Islet precursor cell (in vitro differentiated cells): Measurements from ENCODE around the gene ALOX5.
"Not testable (repeated sequence)": the region's sequence is repeated elsewhere in the genome, so short reads cannot be mapped to it uniquely, and the experiment has no call there.

ENCODE experiments used
- DNase-seq: peaks from one replicate; pipeline ENCODE4 v3.0.0-alpha.2; 2018

ALOX5 gene

GRCh38 chr10:45407542-45407941 is 33.5 kb downstream of the ALOX5 start:
- no peak for DNase-seq

GRCh38 chr10:45408421-45409319 is 34.7 kb downstream of the ALOX5 start:
- no peak for DNase-seq

DNA sequence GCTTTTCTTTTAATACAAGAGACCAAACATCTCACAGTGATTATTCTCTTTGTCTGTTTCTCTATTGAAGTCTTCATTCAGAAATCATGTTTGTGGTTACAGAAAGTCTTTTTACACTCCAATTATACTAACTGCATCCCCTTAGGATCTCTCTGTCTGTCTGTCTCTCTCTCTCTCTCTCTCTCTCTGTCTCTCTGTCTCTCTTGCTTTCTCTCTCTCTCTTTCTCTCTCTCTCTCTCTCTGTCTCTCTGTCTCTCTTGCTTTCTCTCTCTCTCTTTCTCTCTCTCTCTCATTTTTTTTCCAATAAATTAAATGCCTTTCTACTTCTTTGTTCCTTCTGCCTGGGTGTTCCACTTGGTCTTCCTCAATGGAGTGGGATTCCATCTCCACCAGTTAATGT is 35.3 kb downstream of the ALOX5 start:
- DNase-seq = not testable (repeated sequence)

- no peak for DNase-seq
These were observed 35.8 kb downstream of the ALOX5 start for GRCh38 chr10:45409782-45410181.

DNA sequence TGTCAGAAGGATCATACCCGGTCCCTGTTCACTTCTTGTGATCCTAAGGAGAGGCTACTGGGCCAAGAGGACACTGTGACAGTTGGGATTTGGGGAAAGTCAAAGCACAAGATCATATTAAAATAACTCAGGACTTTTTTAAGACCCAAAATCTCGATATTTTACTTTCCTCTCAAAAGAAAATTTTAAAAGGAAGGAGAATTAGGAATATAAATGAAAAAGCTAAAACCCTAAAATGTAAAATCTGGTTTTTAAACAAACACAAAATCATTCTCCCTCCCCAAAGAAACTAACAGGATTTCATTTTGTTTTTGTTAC is 36.4 kb downstream of the ALOX5 start:
- no peak for DNase-seq

- DNase-seq = no peak
These were observed 37.0 kb downstream of the ALOX5 start for GRCh38 chr10:45410807-45411606.

DNA sequence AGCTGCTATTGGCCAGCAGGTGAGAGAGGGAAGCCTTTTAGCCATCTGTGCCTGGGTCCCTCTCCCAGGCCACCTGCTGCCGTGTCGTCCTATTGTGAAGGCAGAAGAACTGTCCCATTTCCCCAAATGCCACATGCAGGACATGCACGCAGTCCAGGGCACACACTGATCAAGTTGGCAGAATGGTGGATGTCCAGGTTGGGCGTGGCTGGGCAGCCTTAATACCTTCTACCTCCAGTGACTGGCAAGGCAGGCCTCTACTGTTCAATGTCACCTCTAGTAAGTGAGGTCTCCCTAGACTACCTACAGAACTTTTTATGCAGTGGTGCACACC is 37.6 kb downstream of the ALOX5 start:
- no peak for DNase-seq

- not testable (repeated sequence) for DNase-seq
These were observed 41.0 kb downstream of the ALOX5 start for GRCh38 chr10:45415062-45415461.

DNA sequence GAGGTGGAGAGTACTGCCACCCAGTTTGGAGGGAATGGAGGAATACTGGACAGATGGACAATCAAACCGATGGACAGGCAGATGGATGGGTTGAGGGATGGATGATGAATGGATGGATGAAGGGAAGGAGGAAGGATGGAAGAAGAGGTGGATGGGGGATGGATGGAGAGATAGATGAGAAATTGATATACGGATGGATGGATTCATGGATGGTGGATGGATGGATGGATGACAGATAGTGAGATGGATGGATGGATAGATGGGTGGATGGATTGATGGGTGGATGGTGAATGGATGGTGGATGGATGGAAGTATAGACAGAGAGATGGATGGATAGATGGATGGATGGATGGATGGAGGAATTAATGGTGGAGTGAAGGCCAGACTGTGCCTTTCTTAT is 42.6 kb downstream of the ALOX5 start:
- no peak for DNase-seq

GRCh38 chr10:45417746-45418145 is 43.7 kb downstream of the ALOX5 start:
- no peak for DNase-seq

- no peak for DNase-seq
These were observed 44.4 kb downstream of the ALOX5 start for GRCh38 chr10:45418417-45418848.

DNA sequence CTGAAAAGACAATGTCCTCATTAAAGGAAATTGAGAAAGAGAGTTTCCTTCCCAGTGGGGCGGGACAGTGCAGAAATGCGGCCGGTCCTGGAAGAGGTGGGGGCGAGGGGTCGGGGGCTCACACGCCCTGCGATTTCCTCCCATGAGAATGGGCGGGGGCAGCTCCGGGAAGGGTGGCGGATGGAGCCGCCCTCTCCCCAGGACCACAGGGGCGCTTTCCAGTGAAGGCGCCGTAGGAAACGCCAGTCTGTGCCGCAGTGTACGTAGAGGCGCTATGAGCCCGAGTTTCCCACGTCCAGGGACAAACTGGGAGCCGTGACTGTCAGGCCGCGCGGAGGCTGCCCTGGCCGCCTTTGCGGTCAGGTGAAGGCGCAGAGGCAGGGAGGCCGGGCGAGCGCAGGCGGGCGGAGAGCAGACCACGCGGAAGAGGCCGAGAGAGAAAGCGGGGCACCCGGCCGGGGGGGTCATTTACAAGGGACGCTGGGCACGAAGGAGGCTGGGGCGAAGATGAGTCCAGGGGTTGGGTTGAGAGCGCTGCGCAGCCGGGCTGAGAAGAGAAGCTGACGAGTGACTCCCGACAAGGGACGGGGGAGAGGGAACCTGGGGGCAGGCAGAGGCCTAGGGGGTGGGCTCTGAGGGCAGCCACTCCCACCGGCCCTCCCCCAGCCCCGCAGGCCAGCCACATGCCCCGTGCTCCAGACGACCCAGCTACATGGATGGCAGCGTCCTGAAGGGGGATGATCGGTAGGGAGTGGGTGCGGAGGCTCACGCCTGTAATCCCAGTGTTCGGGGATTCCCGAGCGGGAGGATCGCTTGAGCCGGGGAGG is 45.0 kb downstream of the ALOX5 start:
- DNase-seq = peak; percentile 91

GRCh38 chr10:45419676-45420025 is 45.6 kb downstream of the ALOX5 start:
- no peak for DNase-seq

GRCh38 chr10:45420453-45421192 is 46.6 kb downstream of the ALOX5 start:
- DNase-seq = no peak

GRCh38 chr10:45421221-45422097 is 47.4 kb downstream of the ALOX5 start:
- no peak for DNase-seq

DNA sequence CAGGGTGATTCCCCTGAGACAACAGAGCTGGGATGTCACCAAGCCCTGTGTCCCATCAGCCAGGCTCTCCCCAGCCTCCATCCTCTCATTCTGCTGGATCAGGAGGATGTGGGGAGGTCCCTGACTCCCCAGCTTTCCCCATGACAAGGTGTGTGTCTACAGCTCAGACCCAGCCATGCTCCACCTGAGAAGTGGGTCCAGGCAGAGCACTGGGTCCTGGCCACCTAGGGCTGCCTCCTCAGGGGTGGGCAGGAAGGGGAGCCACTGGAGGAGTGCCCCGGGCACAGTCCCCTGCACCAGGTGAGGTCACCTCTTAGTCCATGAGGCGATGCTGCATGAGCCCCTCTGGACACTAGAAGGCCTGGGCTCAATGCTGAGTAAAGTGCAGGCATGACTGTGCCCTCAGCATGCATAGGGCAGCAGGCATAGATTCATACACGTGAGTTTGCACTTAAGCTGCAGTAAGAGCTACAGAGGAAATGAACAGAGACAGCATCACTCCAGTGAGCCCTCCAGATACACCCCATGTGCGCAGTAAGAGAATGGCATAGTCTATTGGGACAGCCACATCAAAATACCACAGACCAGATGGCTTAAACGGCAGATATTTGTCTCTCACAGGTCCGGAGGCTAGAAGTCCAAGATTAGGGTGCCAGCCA is 48.3 kb downstream of the ALOX5 start:
- DNase-seq = no peak

DNA sequence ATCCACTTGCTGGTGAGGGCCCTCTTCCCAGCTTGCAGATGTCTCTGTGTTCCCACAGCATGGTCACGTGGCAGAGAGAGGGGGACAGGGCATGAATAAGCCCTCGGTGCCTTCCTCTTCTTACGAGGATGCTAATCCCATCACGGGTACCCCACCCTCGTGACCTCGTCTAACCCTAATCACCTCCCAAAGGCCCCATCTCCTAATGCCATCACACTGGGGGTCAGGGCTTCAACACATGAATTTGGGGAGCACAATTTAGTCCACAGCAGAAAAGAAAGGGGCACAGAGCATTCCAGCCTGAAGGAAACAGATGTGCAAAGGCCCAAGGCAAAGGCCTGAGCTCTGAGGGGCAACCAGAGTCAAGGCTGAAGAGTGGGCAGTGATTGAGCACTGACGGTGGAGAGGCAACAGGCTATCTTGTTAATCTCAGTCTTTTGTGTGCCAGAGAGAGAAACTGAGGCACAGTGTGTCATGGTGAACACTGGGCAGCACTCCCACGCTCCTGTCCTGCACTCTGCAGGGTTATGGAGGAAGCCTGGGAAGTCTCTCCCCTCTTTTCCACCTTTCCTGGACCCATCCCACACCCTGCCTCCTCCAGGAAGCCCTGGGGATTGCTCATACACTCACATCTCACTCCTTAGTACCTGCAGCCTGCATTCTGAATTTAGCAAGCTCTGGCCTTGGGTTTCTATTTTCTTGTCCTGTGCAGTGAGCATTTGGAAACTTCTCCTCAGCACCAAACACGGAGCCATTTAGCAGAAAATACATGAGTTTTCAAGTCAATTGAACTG is 49.0 kb downstream of the ALOX5 start:
- no peak for DNase-seq

GRCh38 chr10:45423976-45424499 is 50.0 kb downstream of the ALOX5 start:
- DNase-seq = no peak

DNA sequence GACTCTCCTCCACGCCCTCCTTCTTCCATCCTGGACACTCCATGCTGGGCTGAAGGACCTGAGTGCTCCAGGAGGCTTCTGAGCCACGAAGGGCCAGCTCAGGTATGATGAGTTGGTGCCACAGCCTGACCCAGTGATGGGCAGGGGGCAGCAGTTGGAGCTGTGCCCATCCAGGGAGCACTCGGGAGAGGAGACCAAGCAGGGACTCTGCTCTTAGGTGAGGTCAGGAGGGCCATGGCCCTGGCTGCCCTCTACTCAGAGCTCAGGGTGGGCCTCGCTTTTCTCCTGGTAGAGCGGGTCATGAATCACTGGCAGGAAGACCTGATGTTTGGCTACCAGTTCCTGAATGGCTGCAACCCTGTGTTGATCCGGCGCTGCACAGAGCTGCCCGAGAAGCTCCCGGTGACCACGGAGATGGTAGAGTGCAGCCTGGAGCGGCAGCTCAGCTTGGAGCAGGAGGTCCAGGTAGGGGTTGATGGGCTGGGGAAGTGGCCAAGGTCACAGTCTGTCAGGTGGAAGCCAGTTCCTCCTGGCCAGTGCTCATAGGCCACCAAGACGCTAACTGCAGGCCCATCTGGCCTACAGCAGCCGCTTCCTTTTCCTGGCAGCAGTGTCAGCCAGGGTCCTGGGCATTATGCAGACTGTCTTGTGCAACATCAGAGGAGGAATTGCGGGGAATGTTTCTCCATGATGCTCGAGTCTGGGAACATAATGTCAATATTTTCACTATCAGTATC is 50.8 kb downstream of the ALOX5 start:
- no peak for DNase-seq
